COR-L47 (cell line): ENCODE data around the gene PRSS22.

ENCODE experiments used
- DNase-seq: peaks from one replicate; lab custom pipeline; 2025; lab: John Stamatoyannopoulos, UW

PRSS22 gene

GRCh38 chr16:2829501-2830354, 28.2 kb downstream of the PRSS22 start, which contains the start of gene ZG16B:
Gene ZG16B, plus strand, starts transcription at chr16:2830303. Its CDS starts 139 bp downstream, at chr16:2830442.
- no peak for DNase-seq

GRCh38 chr16:2828876-2829430, 29.0 kb downstream of the PRSS22 start:
- no peak for DNase-seq

- DNase-seq: no peak
Observed at GRCh38 chr16:2828521-2828840, 29.5 kb downstream of the PRSS22 start.

- DNase-seq: no peak
Observed at GRCh38 chr16:2827831-2828520, 30.0 kb downstream of the PRSS22 start.

GRCh38 chr16:2827374-2827791, 30.6 kb downstream of the PRSS22 start:
- DNase-seq: no peak

- no peak for DNase-seq
Observed at GRCh38 chr16:2826591-2827373, 31.2 kb downstream of the PRSS22 start.

- DNase-seq: no peak
Observed at GRCh38 chr16:2825906-2826305, 32.1 kb downstream of the PRSS22 start.

- DNase-seq: no peak
Observed at GRCh38 chr16:2825049-2825742, 32.8 kb downstream of the PRSS22 start.

GRCh38 chr16:2824626-2825025, 33.3 kb downstream of the PRSS22 start:
- DNase-seq: no peak

GRCh38 chr16:2822496-2822895, 35.5 kb downstream of the PRSS22 start:
- DNase-seq: no peak

- DNase-seq: no peak
Observed at GRCh38 chr16:2822158-2822495, 35.8 kb downstream of the PRSS22 start.

GRCh38 chr16:2821487-2822157, 36.3 kb downstream of the PRSS22 start:
- no peak for DNase-seq

- DNase-seq: no peak
Observed at GRCh38 chr16:2820836-2821486, 37.0 kb downstream of the PRSS22 start.

GRCh38 chr16:2819939-2820835, 37.8 kb downstream of the PRSS22 start:
- DNase-seq: no peak

GRCh38 chr16:2819179-2819938, 38.6 kb downstream of the PRSS22 start:
- no peak for DNase-seq

GRCh38 chr16:2818272-2818876, 39.6 kb downstream of the PRSS22 start:
- DNase-seq: no peak

GRCh38 chr16:2817340-2818271, 40.4 kb downstream of the PRSS22 start:
- no peak for DNase-seq
